ENCODE measurements around the gene PLA2G2F.

The PLA2G2F gene, protein sequence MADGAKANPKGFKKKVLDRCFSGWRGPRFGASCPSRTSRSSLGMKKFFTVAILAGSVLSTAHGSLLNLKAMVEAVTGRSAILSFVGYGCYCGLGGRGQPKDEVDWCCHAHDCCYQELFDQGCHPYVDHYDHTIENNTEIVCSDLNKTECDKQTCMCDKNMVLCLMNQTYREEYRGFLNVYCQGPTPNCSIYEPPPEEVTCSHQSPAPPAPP

DNA sequence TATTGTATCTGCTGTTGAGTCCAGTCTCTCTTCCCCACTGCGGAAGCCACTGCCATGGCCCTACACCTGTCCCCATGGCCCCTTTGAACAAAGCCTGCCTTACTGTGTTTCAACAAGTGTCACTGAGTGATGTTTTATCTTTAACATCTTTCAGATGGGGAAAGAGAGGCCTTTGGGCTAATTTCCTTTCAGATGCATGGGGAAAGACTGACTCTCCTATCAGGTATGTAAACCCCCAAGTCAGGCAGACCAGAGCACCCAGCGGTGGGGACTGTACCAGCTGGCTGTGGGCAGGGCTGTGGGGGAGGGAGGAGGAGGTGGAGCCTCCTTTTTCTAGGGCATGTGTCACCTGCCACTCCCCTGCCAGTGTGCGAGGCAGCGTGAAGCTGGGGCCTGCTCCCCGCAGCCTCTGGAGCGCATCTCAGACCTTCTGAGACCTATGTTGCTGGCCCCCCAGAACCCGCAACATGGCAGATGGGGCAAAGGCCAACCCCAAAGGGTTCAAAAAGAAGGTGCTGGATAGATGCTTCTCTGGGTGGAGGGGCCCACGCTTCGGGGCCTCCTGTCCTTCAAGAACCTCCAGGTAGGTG lies at the start of gene PLA2G2F:
Gene PLA2G2F (plus strand): TSS at position 363 of the 590 bp plus-strand sequence. CDS start 105 bp downstream, at position 468.
- FAIRE-seq, result no peak

DNA sequence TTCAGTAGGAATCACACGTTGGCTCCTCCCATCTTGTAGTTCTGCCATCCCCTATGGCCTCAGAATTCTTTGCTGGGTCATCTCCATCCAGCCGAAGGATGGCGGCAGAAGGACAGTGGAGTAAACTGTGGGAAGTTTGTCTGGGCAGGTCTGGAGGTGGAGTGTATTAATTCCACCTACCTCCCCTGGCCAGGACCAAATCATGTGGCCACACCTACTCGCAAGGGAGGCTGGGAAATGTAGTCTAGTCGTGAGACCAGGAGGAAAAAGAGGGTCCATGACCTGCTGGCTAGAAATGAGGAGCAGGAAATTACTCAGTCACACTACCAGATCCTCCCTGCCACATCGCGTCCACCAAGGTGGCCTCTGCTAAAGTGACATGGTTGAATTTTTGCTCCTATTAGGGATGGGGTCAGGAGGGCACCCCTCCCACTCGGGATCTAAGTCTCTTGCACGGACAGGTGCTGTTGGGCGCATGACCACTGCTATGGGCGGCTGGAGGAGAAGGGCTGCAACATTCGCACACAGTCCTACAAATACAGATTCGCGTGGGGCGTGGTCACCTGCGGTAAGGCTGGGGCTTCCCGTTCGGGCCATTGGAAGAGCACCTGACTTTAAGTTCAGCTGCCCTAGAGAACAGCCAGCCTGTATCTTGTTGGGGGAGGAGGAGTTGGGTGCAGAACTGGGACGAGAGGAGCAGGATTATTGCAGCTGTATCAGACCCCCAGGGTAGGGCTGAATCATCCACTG lies 49.6 kb upstream of the PLA2G2F start:
- FAIRE-seq, result no peak

DNA sequence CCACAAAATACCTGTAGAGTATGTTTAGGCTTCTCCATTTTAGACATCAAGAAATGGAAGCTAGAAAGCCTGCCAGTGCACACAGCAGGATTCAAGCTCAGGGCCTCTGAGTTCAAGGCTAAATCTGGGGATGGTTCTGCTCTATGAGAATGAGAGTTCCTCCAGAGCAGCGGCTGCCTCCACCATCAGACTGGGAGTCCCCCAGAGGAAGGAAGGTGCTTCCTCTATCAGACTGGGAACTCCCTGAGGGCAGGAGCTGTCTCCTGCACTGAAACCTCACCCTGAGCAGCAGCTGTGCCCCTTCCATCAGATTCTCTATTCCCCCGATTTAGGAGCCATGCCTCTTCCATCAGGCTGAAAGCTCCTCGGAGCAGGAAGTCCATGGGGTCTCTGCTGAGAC lies 49.0 kb upstream of the PLA2G2F start:
- FAIRE-seq, result no peak

DNA sequence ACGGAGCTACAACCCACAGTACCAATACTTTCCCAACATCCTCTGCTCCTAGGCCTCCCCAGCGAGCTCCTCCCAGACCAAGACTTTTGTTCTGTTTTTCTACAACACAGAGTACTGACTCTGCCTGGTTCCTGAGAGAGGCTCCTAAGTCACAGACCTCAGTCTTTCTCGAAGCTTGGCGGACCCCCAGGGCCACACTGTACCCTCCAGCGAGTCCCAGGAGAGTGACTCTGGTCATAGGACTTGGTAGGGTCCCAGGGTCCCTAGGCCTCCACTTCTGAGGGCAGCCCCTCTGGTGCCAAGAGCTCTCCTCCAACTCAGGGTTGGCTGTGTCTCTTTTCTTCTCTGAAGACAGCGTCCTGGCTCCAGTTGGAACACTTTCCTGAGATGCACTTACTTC lies 48.5 kb upstream of the PLA2G2F start:
- FAIRE-seq, result no peak

DNA sequence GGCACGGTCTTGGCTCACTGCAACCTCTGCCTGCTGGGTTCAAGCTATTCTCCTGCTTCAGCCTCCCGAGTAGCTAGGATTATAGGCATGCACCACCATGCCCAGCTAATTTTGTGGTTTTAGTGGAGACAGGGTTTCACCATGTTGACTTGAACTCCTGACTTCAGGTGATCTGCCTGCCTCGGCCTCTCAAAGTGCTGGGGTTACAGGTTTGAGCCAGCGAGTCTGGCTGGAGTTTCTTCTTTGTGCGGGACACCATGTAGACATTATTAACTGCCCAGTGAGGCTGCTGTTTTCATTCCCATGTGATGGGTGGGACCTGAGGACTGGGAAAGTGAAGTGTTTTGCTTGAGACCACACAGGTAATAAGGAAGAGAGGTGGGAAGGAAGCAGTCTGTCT lies 45.8 kb upstream of the PLA2G2F start:
- no peak for FAIRE-seq

DNA sequence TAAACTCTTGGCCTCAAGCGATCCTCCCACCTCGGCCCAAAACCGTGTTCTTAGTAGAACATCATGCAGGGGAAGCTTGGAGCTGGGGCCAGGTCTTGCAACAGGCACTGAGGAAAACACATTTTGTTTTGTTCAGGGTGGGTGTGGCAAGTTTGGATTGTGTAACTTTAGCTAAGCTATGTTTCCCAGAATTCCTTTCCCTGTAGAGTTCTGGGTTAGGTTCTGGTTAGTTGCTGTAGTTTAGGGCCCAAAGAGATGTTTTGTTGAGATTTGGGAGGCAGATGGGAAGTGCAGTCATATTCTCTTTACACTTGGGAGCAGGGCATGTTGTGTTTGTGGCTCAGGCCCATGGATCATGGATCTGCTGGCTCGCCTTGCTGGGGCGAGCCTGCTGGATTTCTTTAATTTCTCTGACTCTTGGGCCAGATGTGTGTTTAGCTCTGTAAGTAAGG lies 45.2 kb upstream of the PLA2G2F start:
- FAIRE-seq, result no peak

DNA sequence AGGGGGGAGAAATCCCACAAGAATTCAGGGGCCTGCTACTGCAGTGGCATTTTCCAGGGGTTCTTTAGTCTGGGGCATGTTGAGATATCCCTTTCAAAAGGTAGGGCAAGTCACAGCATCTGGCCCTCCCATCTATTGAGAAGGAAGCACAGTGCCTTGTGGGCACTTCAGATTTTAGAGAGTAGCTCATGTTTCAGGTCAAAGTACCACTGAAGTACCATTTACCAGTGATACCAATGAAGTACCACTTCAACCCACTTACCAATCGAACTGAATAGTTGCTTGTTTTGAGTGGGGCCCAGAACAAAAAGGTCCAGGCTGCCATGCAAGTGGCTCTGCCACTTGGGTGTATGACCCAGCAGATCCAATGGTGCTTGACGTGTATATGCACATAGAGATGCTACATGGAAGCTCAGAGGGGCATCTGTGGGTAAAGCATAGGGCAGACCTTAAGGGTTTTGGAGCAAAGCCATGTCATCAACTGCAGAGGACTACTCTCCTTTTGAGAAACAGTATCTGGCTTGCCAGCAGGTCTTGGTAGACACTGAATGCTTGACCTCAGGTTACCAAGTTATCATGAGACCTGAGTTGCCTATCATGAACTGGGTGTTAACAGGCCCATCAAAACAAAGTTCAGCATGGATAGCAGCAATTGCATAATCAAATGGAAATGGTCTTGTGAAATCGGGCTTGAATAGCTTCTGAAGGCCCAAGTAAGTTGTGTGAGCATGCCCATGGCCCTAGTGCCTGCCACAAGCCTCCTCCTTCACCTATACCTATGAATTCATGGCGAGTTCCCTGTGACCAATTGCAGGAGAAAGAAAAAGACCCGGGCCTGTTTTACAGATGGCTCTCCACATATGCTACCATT lies 43.3 kb upstream of the PLA2G2F start:
- no peak for FAIRE-seq

DNA sequence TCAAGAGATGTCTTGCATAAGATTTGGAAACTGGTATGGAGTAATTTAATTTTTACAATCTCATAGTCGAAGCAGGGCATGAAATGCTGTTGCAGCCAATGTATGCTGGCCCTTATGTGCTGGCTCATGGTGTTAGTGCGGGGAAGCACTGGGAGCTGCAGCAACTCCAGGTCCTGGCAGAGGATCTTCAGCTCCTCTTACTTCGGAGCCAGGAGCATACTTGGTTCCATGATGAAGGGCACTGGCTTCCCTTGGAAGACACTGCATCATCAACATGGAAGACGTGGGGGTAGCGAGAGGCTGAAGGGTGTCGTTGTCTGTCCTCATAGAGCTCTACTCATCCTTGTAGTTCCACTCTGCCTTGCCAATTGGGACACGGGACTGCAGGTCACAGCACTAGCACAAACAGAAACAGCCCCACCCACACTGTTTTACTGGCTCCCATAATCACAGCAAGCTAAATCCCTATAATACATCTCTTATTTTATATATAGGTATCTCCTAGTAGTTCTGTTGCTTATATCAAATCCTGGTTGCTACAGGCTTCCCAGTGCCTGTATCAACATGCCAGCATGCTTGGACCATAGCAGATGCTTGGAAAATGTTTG lies 42.2 kb upstream of the PLA2G2F start:
- FAIRE-seq, result no peak

DNA sequence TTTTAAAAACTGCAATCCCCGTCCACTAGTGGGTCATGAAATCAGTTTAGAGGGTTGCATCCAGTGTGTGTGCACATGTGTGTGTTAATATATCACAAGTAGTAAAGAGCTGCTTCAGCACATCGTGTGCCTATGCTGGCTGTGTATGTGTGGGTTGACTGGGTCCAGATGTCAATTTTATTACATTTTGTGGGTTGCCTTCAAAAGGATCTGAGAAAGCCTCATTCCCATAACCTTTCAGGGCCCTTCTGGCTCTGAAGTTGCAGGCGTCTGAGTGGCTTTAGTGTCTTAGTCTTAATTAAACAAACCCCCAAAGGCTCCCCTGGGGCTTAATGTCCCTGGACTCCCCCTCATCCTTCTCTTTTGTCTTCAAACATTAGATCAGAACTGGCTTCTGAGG lies 39.6 kb upstream of the PLA2G2F start:
- no peak for FAIRE-seq

DNA sequence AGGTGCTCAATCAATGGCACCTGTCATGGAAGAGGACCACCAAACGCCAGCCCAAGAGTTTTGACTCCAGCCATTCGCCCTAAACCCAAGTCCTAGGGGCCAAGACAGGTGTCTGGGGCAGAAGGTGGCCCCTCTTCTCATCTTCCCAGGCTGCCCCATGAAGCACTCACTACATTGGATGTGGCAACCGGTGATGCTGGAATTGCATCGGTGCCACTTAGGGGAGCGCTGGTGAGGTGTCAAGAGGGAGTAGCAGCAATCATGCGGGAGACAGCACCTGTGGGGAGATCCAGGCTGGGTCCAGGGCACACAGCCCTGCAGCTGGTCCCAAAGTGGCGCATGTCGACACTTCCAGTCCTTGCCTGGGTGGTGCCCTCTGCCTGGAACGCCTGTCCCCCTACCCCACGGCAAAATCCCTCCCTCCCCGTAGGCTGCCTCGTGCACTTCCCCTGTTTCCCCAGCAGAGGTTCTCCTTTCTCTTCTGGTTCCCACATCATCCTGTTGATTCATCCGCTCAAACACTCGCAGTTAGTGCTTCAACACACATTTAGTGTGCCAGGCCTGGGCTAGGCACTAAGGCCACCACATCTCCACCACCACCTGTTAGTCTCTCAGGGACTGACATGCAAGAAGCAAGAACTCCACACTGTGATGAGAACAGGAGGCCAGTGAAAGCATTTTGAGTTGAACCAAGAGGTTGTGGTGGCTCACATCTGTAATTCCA lies 38.3 kb upstream of the PLA2G2F start:
- FAIRE-seq, result no peak

DNA sequence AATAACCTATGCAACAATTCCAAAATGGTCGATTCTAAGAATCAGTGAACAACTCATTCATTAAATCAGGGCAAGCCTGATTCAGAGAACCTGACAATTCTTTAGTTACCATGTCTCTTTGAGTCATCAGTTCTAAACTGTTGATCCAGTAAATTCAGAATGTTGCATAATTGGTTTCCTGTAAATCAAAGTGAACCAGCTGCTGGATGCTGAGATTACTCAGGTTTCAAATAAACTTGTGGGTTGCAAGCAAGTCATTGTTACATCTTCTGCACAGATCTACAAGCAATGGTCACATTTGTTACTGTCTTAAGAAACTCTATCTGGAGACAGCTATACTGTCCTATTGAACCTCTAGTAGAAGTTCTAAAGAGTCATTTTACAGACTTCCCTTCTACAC lies 36.2 kb upstream of the PLA2G2F start:
- no peak for FAIRE-seq

DNA sequence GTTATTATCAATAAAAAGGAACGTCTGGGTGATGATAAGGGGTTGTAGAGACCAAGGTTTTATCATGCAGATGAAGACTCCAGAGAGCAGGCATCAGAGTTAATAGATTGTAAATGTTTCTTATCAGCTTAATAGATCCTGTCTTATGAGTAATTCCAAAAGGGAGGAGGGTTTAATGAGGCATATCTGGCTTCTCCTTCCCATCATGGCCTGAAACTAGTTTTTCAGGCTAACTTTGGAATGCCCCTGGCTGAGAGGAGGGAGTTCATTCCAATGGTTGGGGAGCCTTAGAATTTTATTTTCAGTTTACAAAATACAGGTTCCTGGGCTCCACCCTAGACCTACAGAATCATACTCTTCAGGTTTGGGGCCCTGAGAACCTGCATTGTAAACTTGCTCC lies 33.3 kb upstream of the PLA2G2F start:
- FAIRE-seq, result no peak

DNA sequence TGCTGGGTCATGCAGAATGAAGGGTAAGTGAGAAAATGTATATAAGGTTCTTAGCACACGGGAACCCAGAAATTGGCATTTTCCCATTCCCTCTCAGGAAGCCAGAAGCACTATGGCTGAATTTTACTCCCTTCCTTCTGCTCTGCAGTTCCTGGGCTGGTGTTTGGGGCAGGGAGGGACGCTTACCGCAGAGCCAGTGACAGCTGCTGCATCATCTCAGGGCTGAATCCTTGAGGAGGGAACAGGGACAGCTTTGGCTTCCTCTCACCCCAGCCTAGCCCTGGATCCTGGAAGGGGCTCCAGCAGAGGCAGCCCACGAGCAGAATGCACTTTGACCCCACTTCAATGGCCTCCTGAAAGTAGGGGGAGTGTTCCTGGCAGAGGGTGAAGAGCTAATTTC lies 31.8 kb upstream of the PLA2G2F start:
- no peak for FAIRE-seq

DNA sequence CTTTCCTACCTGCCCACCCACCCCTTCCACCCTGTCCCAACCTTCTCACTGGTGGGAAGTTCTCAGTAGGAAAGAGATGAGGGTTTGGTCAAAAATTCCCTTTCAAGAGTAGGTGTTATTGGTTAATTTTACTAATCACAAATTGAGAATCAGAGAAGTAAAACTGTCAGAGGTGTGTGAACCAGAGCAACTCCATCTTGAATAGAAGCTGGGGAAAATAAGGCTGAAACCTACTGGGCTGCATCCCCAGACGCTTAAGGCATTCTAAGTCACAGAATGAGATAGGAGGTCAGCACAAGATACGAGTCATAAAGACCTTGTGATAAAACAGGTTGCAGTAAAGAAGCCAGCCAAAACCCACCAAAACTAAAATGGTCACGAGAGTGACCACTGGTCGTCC lies 31.3 kb upstream of the PLA2G2F start:
- FAIRE-seq, result no peak

DNA sequence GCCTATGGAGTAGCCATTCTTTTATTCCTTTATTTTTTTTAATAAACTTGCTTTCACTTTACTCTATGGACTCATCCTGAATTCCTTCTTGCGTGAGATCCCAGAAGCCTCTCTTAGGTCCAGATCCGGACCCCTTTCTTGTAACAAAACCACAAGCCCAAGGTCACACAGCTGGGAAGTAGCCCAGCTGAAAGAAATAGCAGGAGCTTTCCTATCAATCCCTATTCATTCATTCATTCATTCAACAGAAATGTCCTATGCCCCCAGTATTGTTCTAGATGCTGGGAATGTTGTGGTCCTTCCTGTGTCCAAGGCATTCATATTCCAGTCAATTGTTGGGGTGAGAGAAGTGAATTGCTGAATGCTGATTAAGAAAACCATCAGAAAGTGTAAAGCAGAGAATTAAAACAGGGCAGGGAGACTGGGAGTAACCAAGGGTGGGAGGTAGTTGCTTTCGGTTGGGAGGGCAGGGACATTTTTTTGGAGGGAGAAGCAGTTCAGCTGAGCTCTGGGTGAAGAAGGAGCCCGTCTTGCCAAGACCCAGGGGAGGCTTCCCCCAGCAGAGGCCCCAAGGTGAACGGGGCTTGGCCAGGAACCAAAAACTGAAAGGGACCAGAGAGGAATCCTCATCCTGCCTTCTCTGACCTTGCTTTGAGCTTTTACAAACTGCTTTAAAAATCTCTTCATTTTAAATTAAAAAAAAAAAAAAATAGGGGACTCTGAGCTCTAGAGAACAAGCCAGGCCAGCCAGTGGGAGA lies 30.6 kb upstream of the PLA2G2F start:
- FAIRE-seq, result no peak

DNA sequence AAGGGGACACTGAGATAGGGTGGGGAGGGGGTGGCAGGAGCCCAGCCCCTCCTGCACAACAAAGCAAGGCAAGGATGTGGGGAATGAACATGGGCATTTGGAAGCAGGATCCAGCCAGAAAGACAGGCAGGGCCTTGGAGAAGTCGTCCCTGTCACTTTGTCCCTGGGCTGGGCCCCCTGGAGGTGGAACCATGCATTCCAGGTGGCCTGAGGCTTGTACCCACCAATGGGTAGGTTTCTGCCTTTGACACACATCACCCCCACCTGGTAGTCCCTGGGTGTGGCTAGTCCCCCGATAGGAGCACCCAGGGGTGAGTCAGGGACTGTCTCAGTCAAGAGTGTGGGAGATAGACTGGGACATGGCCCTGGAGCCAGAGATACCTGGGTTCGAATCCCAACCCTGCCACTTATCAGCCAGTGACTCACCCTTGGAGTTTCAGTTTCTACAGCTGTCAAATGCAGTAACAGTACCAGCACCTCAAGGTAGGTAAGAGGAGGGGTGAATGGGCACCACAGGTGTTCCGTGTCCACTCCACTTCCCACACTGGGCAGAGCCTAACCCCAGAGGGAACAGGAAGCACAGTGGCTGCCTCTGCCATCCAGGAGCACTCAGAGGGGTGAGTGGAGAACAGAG lies 29.8 kb upstream of the PLA2G2F start:
- no peak for FAIRE-seq

DNA sequence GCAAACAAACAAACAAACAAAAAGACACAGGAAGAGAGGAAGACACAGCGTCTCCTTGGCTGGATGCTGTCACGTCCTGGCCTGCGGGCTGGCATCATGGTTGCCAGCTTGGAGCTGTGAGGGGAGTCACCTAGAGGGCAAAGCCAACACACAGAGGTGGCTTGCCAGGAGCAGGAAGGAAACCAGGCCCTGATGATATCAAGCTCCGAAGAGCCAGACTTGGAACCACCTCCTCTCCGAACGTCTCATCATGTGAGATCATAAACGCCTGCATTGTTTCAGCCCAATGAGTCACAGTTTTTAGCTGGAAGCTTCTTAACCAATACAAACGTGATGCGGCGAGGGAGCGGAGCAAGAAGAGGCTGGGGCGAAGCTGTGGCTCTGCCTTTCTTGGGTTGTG lies 28.4 kb upstream of the PLA2G2F start:
- FAIRE-seq, result no peak

DNA sequence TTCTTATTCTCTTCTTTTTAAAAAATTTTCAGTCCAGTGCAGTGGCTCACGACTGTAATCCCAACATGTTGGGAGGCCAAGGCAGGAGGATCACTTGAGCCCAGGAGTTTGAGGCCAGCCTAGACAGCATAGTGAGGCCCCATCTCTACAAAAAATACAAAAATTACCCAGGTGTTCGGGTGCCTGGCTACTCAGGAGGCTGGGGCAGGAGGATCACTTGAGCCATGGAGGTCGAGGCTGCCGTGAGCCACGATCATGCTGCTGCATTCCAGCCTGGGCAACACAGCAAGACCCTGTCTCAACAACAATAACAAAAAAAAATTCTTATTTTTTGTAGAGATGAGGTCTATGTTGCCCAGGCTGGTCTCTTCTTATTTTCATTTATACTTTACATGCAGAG lies 27.7 kb upstream of the PLA2G2F start:
- FAIRE-seq, result no peak

DNA sequence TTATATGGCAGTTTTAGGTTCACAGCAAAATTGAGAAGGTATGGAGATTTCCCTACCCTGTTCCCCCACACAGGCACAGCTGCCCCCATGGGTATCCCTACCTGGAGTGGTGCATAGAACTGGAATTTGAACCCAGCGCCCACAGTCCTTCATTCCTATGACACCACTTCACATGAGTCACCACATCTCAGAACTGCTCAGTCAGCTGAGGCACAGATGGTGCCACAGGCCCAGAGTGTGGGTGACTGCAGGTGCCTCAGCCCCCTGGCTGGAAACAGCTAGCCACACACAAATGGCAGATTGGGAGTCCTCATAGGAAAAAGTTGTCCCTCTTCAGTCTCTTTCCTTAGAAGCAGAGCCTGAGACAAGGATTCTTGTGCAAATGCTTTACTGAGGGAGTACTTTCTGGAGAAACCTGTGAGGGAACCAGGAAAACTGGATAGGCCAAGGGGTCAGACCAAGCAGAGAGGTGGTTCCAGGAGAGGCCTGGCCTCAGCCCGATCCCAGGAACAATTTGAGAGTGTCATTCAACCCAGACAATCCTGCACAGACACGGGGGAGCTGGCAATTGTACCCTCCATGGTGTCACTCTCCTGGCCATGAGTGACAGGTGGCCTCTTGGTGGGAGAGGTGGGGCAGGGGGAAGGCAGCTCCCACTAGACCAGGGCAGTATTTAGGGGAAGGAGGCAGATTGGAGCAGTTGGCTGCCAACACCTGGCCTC lies 26.7 kb upstream of the PLA2G2F start:
- no peak for FAIRE-seq

DNA sequence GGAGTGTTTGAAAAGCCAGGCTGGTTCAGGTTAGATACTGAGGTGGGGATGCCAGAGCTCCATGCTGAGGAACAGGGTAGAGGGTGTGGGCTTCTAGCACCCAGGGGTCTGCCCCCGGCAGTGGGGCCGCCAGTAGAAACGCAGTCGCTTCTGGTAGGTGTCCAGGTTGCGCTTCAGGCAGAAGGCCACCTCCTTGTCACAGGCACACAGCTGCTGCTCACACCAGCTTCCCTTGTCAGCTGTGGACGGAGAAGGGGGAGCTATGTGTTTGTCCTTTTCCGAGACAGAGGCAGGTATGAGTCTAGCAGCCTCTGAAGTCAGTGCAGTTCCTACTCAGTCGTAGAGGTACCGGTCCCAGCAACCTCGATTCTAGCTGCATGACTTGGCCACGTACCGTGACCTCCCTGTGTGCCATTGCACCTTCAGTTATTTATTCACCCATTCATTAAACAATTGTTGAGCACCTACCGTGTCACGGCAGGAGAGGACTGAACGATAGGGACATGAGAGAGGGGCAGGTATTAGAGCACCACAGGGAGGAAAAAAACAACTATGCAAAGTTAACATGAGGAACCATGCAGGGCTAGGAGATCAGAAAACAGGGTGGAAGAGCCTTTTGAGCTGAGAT lies 25.0 kb upstream of the PLA2G2F start:
- no peak for FAIRE-seq

Data from colon (tissue), 2 donors.